Testis (tissue), 2 donors: ENCODE measurements around the gene RHBDF1.

Source experiments
- POLR2A ChIP-seq: fragments of 450-650 bp; IDR thresholded peaks from one replicate; pipeline ENCODE4 v1.6.1; 2017; ENCODE audit warnings: antibody characterized with exemption, mild to moderate bottlenecking, moderate library complexity
- TF ChIP-seq, protein P1 (sequence below), 3 experiments: fragments of 450-650 bp in 2 of 3; fragments of 200-600 bp in 1 of 3; sonication (generic) in 1 of 3; IDR thresholded peaks; one replicate each; pipeline ENCODE4 v1.5.1; 2016 to 2019; ENCODE audit warnings: antibody characterized with exemption in 3 of 3, mild to moderate bottlenecking in 2 of 3, moderate library complexity in 1 of 3

DNA sequence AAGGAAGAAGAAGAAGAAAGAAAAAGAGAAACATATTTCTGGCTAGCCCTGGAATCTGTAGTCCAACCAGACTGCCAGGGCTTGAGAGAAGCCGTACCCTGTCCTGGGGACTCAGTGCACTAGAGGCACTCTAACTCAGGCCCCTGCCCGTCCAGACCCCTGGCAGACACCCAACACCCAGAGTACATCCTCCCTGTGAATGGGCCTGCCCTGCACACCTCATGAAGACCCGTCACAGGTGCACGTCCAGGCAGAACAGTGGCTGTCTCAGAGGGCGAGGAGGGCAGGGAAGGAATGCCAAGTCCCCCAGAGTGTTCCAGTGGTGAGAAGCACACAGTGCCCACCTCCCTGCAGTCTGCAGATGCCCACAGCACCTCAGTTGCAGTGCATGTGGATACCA lies 28.6 kb upstream of the RHBDF1 start:
- TF ChIP-seq POLR2A: no peak
- TF ChIP-seq, protein P1, sequence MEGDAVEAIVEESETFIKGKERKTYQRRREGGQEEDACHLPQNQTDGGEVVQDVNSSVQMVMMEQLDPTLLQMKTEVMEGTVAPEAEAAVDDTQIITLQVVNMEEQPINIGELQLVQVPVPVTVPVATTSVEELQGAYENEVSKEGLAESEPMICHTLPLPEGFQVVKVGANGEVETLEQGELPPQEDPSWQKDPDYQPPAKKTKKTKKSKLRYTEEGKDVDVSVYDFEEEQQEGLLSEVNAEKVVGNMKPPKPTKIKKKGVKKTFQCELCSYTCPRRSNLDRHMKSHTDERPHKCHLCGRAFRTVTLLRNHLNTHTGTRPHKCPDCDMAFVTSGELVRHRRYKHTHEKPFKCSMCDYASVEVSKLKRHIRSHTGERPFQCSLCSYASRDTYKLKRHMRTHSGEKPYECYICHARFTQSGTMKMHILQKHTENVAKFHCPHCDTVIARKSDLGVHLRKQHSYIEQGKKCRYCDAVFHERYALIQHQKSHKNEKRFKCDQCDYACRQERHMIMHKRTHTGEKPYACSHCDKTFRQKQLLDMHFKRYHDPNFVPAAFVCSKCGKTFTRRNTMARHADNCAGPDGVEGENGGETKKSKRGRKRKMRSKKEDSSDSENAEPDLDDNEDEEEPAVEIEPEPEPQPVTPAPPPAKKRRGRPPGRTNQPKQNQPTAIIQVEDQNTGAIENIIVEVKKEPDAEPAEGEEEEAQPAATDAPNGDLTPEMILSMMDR (IDR thresholded peaks at IDR 0.05): no peak
